Neuronal stem cell (in vitro differentiated cells): ENCODE results near the gene TIA1.

ENCODE experiments used
- DNase-seq: peaks from one replicate; pipeline ENCODE4 v3.0.0-alpha.2; 2013; ENCODE audit warnings: low spot score
- H2AFZ ChIP-seq: one replicate; pipeline ENCODE4 v1.6.1; 2013; ENCODE audit warnings: mild to moderate bottlenecking, low read length, inconsistent platforms
- H2AK5ac ChIP-seq: 2 replicates; pipeline ENCODE4 v1.6.1; 2013; ENCODE audit warnings: low read depth, mild to moderate bottlenecking, inconsistent platforms, low read length, moderate library complexity, mixed read lengths
- H2BK120ac ChIP-seq: 2 replicates; pipeline ENCODE4 v1.6.1; 2013; ENCODE audit warnings: low read depth, mild to moderate bottlenecking, inconsistent platforms, low read length, moderate library complexity, mixed read lengths
- H2BK12ac ChIP-seq: one replicate; pipeline ENCODE4 v1.6.1; 2013; ENCODE audit warnings: low read length, inconsistent platforms
- H2BK15ac ChIP-seq: 2 replicates; pipeline ENCODE4 v1.6.1; 2013; ENCODE audit warnings: mild to moderate bottlenecking, low read length, inconsistent platforms, mixed read lengths
- H2BK5ac ChIP-seq: one replicate; pipeline ENCODE4 v1.6.1; 2013; ENCODE audit warnings: inconsistent platforms, mild to moderate bottlenecking, low read length, moderate library complexity
- H3K14ac ChIP-seq: one replicate; pipeline ENCODE4 v1.6.1; 2013; ENCODE audit warnings: low read length, inconsistent platforms
- H3K18ac ChIP-seq: 2 replicates; pipeline ENCODE4 v1.6.1; 2013; ENCODE audit warnings: low read length, inconsistent platforms
- H3K23ac ChIP-seq: 2 replicates; pipeline ENCODE4 v1.6.1; 2013; ENCODE audit warnings: low read depth, mild to moderate bottlenecking, mixed read lengths, low read length, inconsistent platforms; ENCODE audit not compliant: poor library complexity
- H3K27ac ChIP-seq: replicated peaks from 3 replicates; pipeline ENCODE4 v1.5.1; 2013; ENCODE audit warnings: low read length, inconsistent platforms
- H3K27me3 ChIP-seq, 3 experiments: 2 replicates each; pipeline ENCODE4 v1.6.1; 2013; ENCODE audit warnings: low read length in 3 of 3, mild to moderate bottlenecking in 2 of 3, inconsistent platforms in 1 of 3, low read depth in 1 of 3, mixed read lengths in 1 of 3, moderate library complexity in 1 of 3; ENCODE audit not compliant: control insufficient read depth in 3 of 3, insufficient read depth in 3 of 3
- H3K36me3 ChIP-seq, 2 donors: replicated peaks in 1 of 2; 2 replicates each; pipeline ENCODE4 v1.6.1; 2013; ENCODE audit warnings: low read length in 2 of 2; ENCODE audit not compliant: control insufficient read depth in 2 of 2, insufficient read depth in 2 of 2
- H3K4ac ChIP-seq: 2 replicates; pipeline ENCODE4 v1.6.1; 2013; ENCODE audit warnings: inconsistent platforms, mild to moderate bottlenecking, low read length, moderate library complexity
- H3K4me1 ChIP-seq, 2 donors: 1 replicate in 1 of 2; 2 replicates in 1 of 2; pipeline ENCODE4 v1.6.1; 2013; ENCODE audit warnings: low read length in 2 of 2, low read depth in 1 of 2; ENCODE audit not compliant: control insufficient read depth in 2 of 2, insufficient read depth in 1 of 2
- H3K4me2 ChIP-seq: one replicate; pipeline ENCODE4 v1.6.1; 2013; ENCODE audit warnings: mild to moderate bottlenecking, low read length, inconsistent platforms; ENCODE audit not compliant: insufficient read depth, poor library complexity, severe bottlenecking
- H3K4me3 ChIP-seq, 2 donors: 2 replicates each; pipeline ENCODE4 v1.5.1; 2013; ENCODE audit warnings: low read length in 2 of 2, mild to moderate bottlenecking in 2 of 2, inconsistent platforms in 1 of 2, moderate library complexity in 1 of 2
- H3K79me1 ChIP-seq: one replicate; pipeline ENCODE4 v1.6.1; 2013; ENCODE audit warnings: low read depth, mild to moderate bottlenecking, inconsistent platforms, low read length, moderate library complexity
- H3K9ac ChIP-seq: one replicate; pipeline ENCODE4 v1.6.1; 2013; ENCODE audit warnings: mild to moderate bottlenecking, low read depth, low read length, inconsistent platforms; ENCODE audit not compliant: poor library complexity
- H3K9me3 ChIP-seq, 2 donors: replicated peaks in 1 of 2; 2 replicates each; pipeline versions ENCODE3 to v1.6.1; 2013; ENCODE audit warnings: low read length in 2 of 2, mild to moderate bottlenecking in 2 of 2, inconsistent platforms in 1 of 2, low read depth in 1 of 2, mixed read lengths in 1 of 2, moderate library complexity in 1 of 2; ENCODE audit not compliant: control insufficient read depth in 2 of 2, insufficient read depth in 1 of 2
- H4K8ac ChIP-seq: one replicate; pipeline ENCODE4 v1.6.1; 2013; ENCODE audit warnings: low read depth, mild to moderate bottlenecking, inconsistent platforms, low read length, moderate library complexity
- H4K91ac ChIP-seq: one replicate; pipeline ENCODE4 v1.6.1; 2013; ENCODE audit warnings: low read length, low read depth, mild to moderate bottlenecking, inconsistent platforms; ENCODE audit not compliant: poor library complexity
- WGBS, 2 donors: extraction: QIAGEN DNeasy Blood & Tissue Kit; methylation state at CpG; one replicate each; pipeline ENCODE4 v1.1.7; 2013; ENCODE audit warnings: missing lambda C conversion rate in 2 of 2, mixed read lengths in 1 of 2; ENCODE audit not compliant: insufficient read length in 2 of 2, insufficient replicate concordance in 1 of 2; ENCODE audit errors: extremely low coverage in 2 of 2; 5-methylcytosine and 5-hydroxymethylcytosine counted together

TIA1 gene

GRCh38 chr2:70214953-70215549, 33.4 kb downstream of the TIA1 start:
- no peak overlapping the region for H2BK120ac ChIP-seq
- H2AK5ac ChIP-seq: no peak overlapping the region
- no CpG with 5 or more reads among the region's 3 CpGs for WGBS, 2 donors
- H3K4me1 ChIP-seq: no peaks in the 10 kb centered on the region
- no peak overlapping the region for H3K9ac ChIP-seq
- no peak overlapping the region for H3K4ac ChIP-seq
- DNase-seq: no peak
- no peak overlapping the region for H3K4me2 ChIP-seq
- H3K79me1 ChIP-seq: no peaks in the 10 kb centered on the region
- H3K27me3 ChIP-seq: no peaks in the 10 kb centered on the region
- H4K91ac ChIP-seq: no peak overlapping the region
- no peak overlapping the region for H3K23ac ChIP-seq
- no peak overlapping the region for H2BK12ac ChIP-seq
- H3K36me3 ChIP-seq: peaks cover 23 to 100% of the 10 kb centered on the region in 2 donors
- H2BK5ac ChIP-seq: no peak overlapping the region
- no peak overlapping the region for H2BK15ac ChIP-seq
- H3K14ac ChIP-seq: no peak overlapping the region
- no peak overlapping the region for H3K18ac ChIP-seq
- no peaks in the 10 kb centered on the region for H3K9me3 ChIP-seq
- H3K27ac ChIP-seq: no peak overlapping the region
- H2AFZ ChIP-seq: no peak overlapping the region
- no peak overlapping the region for H4K8ac ChIP-seq
- no peak overlapping the region for H3K4me3 ChIP-seq

- no peaks in the 10 kb centered on the region for H3K27me3 ChIP-seq
- H2BK15ac ChIP-seq: no peak overlapping the region
- WGBS, 2 donors: no CpG with 5 or more reads among the region's 1 CpG
- no peak for DNase-seq
- H2BK5ac ChIP-seq: no peak overlapping the region
- no peak overlapping the region for H2AFZ ChIP-seq
- H3K79me1 ChIP-seq: no peaks in the 10 kb centered on the region
- H3K9ac ChIP-seq: no peak overlapping the region
- H3K18ac ChIP-seq: no peak overlapping the region
- no peak overlapping the region for H3K27ac ChIP-seq
- no peak overlapping the region for H3K14ac ChIP-seq
- no peak overlapping the region for H2AK5ac ChIP-seq
- H3K4me2 ChIP-seq: no peak overlapping the region
- H3K9me3 ChIP-seq: no peaks in the 10 kb centered on the region
- H3K4me1 ChIP-seq: no peaks in the 10 kb centered on the region
- H3K4me3 ChIP-seq: no peak overlapping the region
- H3K36me3 ChIP-seq: peaks cover 18 to 100% of the 10 kb centered on the region in 2 donors
- H3K4ac ChIP-seq: no peak overlapping the region
- no peak overlapping the region for H2BK12ac ChIP-seq
- no peak overlapping the region for H4K91ac ChIP-seq
- no peak overlapping the region for H2BK120ac ChIP-seq
- H4K8ac ChIP-seq: no peak overlapping the region
- H3K23ac ChIP-seq: no peak overlapping the region
Measured at GRCh38 chr2:70214365-70214764, 34.1 kb downstream of the TIA1 start.

GRCh38 chr2:70212298-70212932, 36.0 kb downstream of the TIA1 start:
- no peak overlapping the region for H2BK12ac ChIP-seq
- no peak overlapping the region for H3K18ac ChIP-seq
- no peak overlapping the region for H3K4ac ChIP-seq
- H2BK15ac ChIP-seq: no peak overlapping the region
- H2BK120ac ChIP-seq: no peak overlapping the region
- H3K27me3 ChIP-seq: no peaks in the 10 kb centered on the region
- H3K4me2 ChIP-seq: no peak overlapping the region
- no peak overlapping the region for H4K91ac ChIP-seq
- no peaks in the 10 kb centered on the region for H3K4me1 ChIP-seq
- no peak overlapping the region for H3K9ac ChIP-seq
- H3K14ac ChIP-seq: no peak overlapping the region
- H2AFZ ChIP-seq: no peak overlapping the region
- no peaks in the 10 kb centered on the region for H3K9me3 ChIP-seq
- H2AK5ac ChIP-seq: no peak overlapping the region
- WGBS, 2 donors: no CpG with 5 or more reads among the region's 3 CpGs
- H3K36me3 ChIP-seq: peaks cover 16 to 96% of the 10 kb centered on the region in 2 donors
- no peak overlapping the region for H3K4me3 ChIP-seq
- DNase-seq: no peak
- H3K23ac ChIP-seq: no peak overlapping the region
- no peak overlapping the region for H3K27ac ChIP-seq
- H2BK5ac ChIP-seq: no peak overlapping the region
- H4K8ac ChIP-seq: no peak overlapping the region
- H3K79me1 ChIP-seq: no peaks in the 10 kb centered on the region

- H3K4me2 ChIP-seq: no peak overlapping the region
- H3K9me3 ChIP-seq: no peaks in the 10 kb centered on the region
- no peak for DNase-seq
- no peak overlapping the region for H2BK15ac ChIP-seq
- no peak overlapping the region for H3K23ac ChIP-seq
- H3K4me3 ChIP-seq: no peak overlapping the region
- H2AFZ ChIP-seq: no peak overlapping the region
- no peak overlapping the region for H3K27ac ChIP-seq
- no peaks in the 10 kb centered on the region for H3K27me3 ChIP-seq
- no peak overlapping the region for H3K9ac ChIP-seq
- WGBS, 2 donors: no CpG with 5 or more reads among the region's 2 CpGs
- no peak overlapping the region for H3K4ac ChIP-seq
- H4K91ac ChIP-seq: no peak overlapping the region
- no peaks in the 10 kb centered on the region for H3K79me1 ChIP-seq
- no peak overlapping the region for H2AK5ac ChIP-seq
- peaks cover 13 to 88% of the 10 kb centered on the region in 2 donors for H3K36me3 ChIP-seq
- H3K4me1 ChIP-seq: no peaks in the 10 kb centered on the region
- no peak overlapping the region for H4K8ac ChIP-seq
- H3K18ac ChIP-seq: no peak overlapping the region
- H2BK120ac ChIP-seq: no peak overlapping the region
- no peak overlapping the region for H3K14ac ChIP-seq
- no peak overlapping the region for H2BK5ac ChIP-seq
- no peak overlapping the region for H2BK12ac ChIP-seq
Measured at GRCh38 chr2:70211595-70211994, 36.8 kb downstream of the TIA1 start.
